ENCODE results near the gene SPEN.

- TF ChIP-seq CTCF (IDR thresholded peaks at IDR 0.05) (no peak), POLR2A (IDR thresholded peaks at IDR 0.05) (peak in 1 of 2 donors; percentile 27)
Observed at GRCh38 chr1:15799004-15799867, 48.3 kb upstream of the SPEN start.
